GM18498 (cell line): ENCODE measurements around the gene XPNPEP1.

Experiments
- ATAC-seq: cut with Tn5 transposase; IDR thresholded peaks from one replicate; pipeline ENCODE4 v1.9.1; 2021; ENCODE audit warnings: mild to moderate bottlenecking, moderate library complexity; ENCODE audit not compliant: unreplicated experiment

Gene XPNPEP1

DNA sequence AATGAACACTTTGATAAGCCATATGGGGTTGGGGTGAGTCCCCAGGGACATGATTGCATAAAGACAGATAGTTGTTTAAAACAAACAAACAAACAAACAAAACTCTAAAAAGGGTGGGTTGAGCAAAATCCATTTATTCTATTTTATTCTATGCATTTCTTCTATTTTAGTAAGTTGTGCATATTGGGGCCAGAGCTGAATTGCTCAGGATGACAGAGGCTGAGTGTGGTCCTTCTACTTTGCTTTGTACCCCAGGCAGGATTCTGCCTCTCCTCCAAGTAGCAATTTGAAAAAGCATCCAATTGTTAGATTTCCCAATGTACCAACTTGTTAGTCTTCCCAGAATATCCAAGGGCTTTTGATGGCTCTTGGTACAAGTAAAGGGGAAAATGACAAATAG is 29.2 kb upstream of the XPNPEP1 start:
- ATAC-seq, result no peak

DNA sequence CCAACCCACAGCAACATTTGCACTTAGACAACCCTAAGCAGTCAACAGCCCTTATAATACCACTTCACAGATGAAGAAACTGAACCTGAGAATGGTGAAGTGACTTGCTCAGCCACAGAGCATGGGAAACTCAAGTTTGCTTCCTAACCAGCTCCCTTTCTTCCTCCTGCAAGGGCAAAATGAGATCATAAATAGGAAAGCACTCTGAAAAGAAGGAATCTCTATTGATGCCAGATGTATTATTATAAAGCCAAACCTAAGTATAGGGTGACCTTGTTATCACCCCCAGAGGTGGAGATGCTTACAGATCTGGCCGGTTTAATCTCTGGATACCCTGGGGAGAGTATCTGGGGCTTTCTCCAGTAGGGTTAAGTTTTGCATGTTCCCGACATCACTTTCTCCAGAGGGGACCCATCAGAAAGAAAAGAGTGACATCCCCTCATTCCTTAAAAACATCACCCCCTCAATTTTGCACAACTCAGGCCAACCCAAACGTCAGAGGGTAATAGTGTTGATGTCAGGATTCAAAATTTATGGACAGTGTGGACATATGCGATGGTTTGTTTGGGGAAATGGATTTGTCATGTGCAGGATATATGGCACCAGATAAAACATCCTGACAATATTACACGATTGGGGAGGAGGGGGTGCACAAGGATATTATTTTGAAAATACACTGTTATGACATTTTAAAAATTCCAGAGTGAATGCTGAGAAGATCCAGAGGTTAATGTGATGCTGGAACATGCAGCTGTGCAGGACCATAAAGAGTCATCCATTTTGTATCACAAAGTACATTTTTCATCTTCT is 24.0 kb upstream of the XPNPEP1 start:
- ATAC-seq, result no peak

GRCh38 chr10:109946680-109947079 is 23.4 kb upstream of the XPNPEP1 start:
- ATAC-seq, result no peak

- ATAC-seq, result no peak
These were observed 22.3 kb upstream of the XPNPEP1 start for GRCh38 chr10:109945473-109946177.

DNA sequence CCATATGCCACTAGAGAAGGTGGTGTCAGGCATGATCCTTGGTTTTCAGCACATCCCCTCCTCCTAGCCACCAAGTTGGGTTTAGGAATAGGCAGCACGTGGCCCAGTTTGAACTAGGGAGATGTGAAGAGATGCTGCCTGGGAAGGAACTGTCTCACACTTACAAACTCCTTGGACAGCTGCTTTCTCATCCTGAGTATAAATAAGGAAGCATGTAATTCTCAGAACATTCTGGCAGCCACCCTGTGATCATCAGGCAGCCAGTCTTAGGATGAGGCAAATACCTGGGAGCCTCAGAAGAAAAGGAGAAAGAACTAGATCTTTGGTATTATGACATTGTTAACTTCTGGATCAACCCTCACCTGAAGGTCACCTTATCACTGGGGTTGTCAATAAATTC is 21.3 kb upstream of the XPNPEP1 start:
- ATAC-seq, result no peak

- ATAC-seq, result no peak
These were observed 18.0 kb upstream of the XPNPEP1 start for GRCh38 chr10:109941236-109941862.

- ATAC-seq, result no peak
These were observed 17.2 kb upstream of the XPNPEP1 start for GRCh38 chr10:109940553-109940952.

- ATAC-seq, result no peak
These were observed 16.8 kb upstream of the XPNPEP1 start for GRCh38 chr10:109940117-109940516.

DNA sequence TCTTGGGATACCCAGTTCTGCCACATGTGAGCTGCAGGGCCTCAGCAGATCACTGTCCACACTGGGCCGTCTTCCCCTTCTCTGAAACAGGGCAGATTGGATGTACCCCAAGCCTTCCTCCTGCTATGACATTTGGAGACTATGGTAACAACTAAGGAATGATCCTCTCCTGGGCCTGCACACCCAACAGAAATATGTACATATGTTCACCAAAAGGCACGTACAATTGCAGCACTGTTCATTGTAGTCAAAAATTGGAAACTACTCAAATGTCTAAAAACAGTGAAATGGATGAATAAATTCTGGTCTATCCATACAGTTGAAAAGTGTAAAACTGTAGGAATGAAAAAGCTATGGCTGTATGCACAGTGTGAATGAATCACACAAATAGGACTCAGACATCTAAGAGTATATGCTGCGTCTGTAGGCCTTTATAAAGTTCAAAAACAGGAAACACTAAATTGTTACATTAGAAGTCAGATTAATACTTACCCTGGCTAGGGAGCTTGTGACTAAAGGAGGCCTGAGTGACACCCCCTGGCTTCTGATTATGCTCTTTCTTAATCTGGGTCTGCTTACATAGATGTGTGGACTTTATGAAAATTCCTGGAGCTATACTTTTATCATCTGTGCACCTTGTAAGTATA is 16.1 kb upstream of the XPNPEP1 start:
- no peak for ATAC-seq

DNA sequence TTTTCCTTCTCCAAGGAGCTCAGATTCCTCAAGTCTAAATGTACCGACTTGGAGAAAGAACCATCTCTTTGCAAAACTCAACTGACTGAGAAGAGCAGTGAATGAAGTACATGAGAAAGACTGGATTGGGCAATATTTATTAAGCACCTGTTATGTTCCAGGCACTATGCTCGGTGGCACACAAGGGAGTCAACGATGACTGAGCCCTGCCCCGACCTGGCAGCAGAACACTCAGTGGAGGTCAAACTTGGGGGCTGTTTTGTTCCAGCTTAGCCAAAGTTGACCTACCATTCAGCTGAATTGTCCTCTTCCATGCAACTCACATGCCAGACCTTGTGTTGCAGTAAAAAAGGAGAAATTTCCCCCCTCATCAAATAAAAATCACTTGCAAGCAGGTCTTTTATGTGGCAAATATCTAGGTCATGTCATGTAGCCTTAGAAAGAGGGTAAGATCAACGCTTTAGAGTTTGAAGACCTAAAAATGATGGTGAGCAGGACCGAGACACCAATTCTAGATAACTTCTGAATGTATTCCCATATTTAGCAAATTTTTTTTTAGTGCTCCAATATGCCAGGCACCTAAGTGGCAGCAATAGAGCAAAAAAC is 14.3 kb upstream of the XPNPEP1 start:
- no peak for ATAC-seq

- no peak for ATAC-seq
These were observed 11.9 kb upstream of the XPNPEP1 start for GRCh38 chr10:109934958-109935793.

DNA sequence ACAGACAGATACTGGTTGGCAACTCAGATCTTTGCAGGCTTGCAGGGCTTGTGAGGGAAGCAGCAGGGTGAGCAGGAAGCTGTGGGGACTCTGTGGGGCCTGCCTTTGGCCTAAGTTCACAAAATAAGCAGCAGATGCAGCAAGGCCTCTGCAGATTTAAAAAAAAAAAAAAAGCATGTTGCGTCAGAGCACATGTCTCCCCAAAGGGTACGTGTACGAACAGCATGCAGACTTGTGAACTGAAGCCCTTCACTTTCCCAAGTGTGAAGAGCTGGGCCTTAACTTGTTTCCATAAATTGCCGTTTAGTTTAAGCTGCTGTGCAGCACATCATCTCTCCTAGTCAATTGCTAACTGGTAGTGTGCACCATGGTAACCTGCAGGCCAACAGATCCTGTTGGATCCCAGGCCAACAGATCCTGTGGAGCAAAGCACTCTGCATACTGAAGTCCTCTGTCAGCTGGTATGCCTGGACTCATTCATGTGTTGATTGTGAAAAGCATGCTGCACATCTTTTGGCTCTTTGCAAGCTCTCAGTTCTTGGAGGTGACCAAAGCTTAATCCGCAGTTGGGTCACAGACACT is 10.8 kb upstream of the XPNPEP1 start:
- no peak for ATAC-seq

DNA sequence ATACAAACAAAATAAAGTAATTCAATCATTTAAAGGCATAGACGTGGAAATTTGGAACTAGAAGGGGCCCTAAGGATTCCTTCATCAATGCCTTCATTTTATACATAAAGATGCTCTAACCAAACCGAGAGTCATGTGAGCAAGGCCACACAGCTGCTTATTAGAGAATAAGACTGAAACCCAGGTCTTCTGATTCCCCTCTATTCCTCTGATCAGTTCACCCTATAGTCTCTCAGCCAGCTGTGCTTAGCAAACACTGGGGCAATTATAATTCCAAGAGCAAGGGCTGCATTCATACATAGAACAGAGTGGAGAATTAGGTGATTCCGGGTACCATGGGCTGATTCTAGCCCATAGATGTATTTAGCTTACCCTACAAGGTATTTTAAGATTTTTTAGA is 9.7 kb upstream of the XPNPEP1 start:
- ATAC-seq, result no peak

DNA sequence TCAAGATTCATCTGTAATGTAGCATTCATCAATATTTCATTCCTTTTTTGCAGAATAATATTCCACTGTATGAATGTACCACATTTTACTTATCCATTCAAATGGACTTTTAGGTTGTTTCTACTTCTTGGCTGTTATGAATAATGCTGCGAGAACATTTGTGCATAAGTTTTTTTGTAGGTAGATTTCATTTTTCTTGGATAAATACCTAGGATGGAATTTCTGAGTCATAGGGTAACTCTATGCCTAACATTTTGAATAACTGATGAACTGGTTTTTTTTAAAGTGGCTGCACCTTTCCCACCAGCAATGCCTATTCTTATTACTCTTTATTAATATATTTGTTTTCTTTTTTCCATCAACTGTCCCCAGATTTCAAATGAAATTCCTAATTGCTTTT is 9.1 kb upstream of the XPNPEP1 start:
- no peak for ATAC-seq

- no peak for ATAC-seq
These were observed 7.9 kb upstream of the XPNPEP1 start for GRCh38 chr10:109931163-109931562.

GRCh38 chr10:109929501-109930219 is 6.3 kb upstream of the XPNPEP1 start:
- no peak for ATAC-seq

DNA sequence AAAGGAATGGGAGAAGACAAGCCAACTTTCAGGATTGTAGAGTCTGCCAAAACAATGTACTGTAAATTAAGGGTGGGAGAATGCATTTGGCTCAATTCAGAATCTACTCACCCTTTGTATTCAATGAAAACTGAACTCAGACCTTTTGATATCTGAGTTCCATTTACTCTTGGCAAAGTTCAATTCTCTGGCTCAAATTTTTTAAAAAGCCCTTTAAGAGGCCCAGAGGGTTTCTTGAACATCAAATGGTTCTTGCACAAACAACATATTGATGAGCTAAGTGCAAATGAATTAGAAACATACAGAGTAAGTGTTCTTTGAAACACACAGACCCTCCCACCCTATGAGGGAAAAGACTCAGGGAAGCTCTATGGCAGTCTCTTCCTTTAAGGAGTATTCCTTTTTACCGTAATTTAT is 5.2 kb upstream of the XPNPEP1 start:
- no peak for ATAC-seq

DNA sequence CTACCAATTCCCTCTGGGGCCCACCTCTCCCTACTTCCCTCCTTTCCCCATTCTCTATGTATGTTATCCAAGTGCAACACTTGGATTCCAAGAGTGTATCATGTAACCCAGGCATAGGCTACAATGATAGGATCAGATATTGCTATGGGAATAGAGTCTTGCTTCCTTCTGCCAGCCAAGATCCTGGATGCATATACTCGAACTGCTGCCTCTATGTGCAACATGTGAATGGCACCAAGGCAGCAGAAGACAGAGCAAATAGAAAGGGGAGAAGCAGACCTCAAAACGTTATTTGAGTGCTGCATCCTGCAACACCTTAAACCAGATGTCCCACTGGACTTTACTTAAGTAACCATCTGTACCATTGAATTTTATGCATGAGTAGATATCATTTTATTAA is 3.5 kb upstream of the XPNPEP1 start:
- ATAC-seq, result no peak

- ATAC-seq, result no peak
These were observed 2.9 kb upstream of the XPNPEP1 start for GRCh38 chr10:109926061-109926745.
